ENCODE data around the gene NKAIN2.
"Not testable (repeated sequence)": the region's sequence is repeated elsewhere in the genome, so short reads cannot be mapped to it uniquely, and the experiment has no call there.

Gene NKAIN2

DNA sequence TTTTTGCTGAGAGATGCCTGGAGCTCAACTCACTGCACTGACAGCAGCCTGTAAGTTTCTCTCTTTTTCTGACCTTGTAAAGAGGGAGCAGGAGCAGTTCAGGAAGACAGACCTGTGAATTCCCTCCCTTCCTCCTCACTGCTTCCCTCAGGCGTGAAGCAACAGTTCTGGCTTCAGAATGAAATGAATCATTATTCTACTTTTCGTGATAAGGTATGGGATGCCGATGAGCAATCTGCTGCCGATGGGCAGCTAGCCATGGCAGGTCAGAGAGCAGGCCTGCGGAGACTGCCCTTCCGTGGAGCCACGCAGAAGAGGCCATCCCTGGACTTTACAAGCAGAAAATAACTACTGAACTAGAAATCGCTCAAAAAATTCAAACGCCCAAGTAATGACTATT lies 732.1 kb downstream of the NKAIN2 start:
- no peak for DNase-seq

DNA sequence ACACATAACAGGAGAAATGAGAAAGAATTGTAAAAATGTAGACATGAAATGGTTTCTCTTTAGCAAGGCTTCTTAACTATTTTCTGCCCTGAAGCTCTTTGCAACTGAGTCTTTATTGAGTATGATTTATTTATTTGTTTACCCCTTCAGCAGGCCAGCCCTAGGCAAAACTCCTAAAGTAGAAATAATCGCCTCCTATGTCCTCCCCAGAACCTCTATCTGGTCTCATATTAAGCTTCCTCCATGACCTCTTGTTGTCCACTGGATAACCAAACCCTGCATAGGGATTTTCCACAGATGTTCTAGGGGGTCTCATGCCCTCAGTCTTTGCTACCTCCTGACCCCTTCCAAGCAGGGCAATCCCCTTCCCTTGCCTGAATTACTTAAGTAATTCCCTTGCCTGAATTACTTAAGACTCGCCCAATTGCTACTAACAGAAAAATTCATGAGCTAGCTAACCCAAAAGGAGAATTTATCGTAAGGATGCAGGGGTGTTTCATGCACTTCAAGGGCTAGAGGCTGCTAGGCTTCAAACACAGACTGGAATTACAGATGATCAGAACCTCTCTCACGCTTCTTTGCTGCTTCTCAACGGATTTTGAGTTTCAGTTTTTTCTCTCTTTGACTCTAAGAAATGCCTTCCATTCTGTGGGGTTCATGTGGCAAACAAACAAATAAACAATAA lies 732.6 kb downstream of the NKAIN2 start:
- no peak for DNase-seq

GRCh38 chr6:124536842-124537191 lies 733.2 kb downstream of the NKAIN2 start:
- no peak for DNase-seq

DNA sequence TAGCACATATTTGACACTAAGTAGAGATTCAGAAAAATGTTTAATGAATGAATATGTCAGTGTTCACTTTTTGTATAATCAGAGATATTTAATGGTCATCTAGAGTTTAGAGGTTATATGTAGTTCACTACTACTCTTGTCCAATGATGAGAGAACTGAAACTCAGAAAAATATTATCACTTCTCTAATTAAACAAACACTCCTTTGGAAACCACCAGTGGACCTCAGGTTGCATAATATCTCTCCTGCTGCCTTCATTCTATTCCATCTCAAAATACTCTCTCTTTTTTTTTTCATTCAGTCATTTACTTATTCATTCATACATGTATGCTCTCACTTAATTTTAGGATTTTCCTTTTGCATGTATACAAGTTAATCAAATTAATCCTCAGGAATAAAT lies 735.4 kb downstream of the NKAIN2 start:
- DNase-seq = no peak

DNA sequence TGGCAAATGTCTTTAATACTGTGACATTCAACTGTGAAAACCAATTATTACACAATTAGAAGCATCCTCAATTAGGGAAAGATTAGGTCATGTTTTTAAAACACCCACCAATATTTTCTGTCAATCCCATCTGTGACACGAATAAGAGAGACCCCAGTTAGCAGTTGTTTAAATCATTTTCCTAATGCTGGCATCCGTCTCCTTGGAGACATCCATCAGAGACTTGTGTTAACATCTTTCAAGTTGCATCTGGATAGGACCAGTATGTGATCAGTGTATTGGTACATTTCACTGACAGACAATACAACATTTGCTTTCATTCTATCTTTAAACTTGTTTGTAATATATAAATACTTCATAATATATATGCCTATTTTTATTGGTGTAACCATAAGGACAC lies 737.9 kb downstream of the NKAIN2 start:
- DNase-seq = no peak

DNA sequence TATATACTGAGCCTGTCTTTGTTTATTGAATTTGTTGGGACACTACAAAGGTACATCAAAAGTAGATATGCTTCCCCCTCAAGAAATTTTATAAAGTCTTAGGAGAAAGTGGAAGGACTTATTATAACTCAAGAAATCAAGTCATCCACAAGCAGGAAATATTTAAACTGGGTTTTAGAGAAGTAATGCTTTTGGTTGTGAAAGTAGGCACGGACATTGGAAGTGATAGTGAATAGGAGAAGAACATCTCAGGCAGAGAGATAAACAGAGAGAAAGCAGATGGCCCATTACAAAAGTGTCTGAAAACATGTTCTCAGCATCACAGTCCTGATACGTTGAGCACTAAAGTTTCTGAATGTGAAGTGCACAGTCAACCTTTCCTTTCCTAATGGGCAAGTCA lies 742.9 kb downstream of the NKAIN2 start:
- DNase-seq = no peak

- DNase-seq = no peak
Measured at GRCh38 chr6:124551711-124552233, 748.1 kb downstream of the NKAIN2 start.

- no peak for DNase-seq
Measured at GRCh38 chr6:124557873-124558272, 754.2 kb downstream of the NKAIN2 start.

- DNase-seq = not testable (repeated sequence)
Measured at GRCh38 chr6:124560078-124560477, 756.4 kb downstream of the NKAIN2 start.

DNA sequence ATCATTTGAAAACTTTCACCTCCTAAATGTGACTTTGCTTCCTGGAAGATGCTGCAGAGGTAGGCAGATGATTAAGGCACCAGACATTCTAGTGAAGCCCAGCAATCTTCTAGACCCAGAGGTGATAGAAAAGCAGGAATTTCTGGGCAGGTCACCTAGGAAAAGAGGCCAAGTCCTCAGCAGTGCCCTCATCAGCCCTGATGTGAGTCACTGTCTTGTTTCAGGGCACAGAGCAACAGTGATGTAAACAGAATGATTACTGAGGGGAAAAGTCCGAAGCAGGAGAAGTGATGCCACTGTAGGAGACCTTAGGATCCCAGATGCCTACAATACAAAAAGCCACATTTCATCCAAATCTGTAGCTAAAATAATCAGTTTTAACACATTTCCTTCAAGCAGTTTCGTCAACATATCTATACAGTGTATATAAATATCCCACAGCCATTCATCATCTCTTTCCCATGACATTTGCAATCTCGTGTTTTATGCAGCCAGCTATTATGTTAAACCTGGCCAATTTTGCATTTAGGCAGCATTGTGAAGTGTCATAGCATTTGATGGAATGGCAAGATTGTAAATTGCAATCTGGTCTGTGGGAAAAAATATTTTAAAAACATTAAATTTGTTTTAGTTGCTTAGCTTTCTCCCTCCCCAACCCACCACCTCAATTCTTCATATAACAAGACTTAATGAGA lies 757.4 kb downstream of the NKAIN2 start:
- no peak for DNase-seq

DNA sequence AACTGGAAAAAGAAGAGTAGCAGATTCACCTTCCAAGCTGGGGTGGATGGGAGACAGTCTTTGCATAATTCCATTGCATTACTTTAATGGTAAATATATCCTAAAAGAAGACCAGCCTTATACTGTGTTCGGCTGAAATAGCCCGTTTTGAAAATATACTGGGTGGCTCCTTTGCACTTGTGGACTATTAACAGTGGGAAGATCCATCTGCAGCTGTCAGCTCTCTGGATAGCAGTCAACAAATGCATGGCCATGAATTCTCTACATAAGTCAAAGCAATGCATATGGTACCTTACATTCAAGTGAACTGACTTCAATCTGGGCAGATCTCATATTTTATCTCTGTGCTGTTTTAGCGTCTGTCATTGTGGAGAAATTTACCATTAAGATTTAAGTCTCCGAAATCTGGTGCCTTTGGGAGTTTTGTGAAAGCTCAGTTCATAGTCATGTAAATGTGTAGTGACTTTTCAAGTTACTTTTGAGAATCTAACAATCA lies 758.0 kb downstream of the NKAIN2 start:
- DNase-seq = no peak

DNA sequence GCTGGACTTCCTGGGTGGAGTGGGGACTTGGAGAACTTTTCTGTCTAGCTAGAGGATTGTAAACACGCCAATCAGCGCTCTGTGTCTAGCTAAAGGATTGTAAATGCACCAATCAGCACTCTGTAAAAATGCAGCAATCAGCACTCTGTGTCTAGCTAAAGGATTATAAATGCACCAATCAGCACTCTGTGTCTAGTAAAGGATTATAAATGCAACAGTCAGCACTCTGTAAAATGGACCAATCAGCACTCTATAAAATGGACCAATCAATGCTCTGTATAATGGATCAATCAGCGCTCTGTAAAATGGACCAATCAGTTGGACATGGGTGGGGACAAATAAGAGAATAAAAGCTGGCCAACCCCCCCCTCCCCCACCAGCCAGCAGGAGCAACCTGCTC lies 760.5 kb downstream of the NKAIN2 start:
- not testable (repeated sequence) for DNase-seq

DNA sequence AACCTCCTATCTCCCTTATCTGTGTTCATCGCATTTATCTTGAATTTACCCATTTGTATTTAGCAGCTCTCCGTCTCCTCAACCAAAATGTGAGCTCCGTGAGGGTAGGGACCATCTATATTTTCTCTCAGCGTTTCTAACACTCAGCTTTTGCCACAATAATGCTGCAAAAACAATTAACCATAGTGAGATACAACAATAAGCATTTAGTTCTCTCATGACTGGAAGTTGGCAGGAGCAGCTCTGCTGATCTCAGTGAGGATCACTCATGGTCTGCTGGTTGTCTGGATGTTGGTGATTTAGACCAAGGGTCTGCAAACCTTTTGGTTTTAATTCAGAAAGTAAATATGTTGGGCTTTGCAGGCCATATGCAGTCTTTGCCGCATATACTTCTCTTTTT lies 763.7 kb downstream of the NKAIN2 start:
- no peak for DNase-seq

GRCh38 chr6:124573953-124574352 lies 770.3 kb downstream of the NKAIN2 start:
- DNase-seq = no peak

DNA sequence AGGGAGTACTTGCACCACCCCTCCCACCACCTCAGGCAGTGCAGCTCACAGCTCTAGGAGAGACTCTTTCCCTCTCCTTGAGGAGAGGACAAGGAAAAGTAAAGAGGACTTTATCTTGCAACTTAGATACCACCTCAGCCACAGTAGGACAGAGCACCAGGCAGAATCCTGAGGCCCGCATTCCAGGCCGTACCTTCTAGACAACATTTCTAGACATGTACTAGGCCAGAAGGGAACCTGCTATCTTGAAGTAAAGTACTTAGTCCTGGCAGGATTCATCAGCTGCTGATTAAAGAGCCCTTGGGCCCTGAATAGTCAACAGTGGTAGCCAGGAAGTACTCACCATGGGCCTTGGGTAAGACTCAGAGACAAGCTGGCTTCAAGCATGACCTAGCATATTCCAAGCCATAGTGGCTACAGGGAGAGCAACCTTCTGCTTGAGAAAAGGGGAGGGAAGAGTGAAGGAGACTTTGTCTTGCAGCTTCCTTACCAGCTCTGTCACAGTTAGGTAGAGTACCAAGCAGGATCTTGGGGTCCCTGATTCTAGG lies 774.1 kb downstream of the NKAIN2 start:
- no peak for DNase-seq

DNA sequence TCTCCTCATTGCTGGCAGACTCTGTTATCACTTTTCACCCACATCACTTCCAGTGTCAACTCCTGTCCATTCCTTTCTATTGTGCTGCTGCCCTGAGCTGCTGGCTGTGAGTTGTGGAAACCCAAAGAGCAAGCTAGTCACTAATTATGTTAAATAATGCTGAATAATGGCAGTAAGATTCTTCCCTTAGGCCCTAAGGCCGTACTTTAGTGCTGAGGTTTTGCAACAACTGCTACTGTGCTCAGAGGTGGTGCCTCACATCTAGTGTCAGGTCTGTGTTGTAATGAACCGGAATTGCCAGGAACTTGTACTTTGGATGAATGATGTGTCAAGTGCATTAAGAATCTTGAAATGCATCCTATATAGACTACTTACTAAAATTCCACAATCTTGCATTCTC lies 786.3 kb downstream of the NKAIN2 start:
- no peak for DNase-seq

DNA sequence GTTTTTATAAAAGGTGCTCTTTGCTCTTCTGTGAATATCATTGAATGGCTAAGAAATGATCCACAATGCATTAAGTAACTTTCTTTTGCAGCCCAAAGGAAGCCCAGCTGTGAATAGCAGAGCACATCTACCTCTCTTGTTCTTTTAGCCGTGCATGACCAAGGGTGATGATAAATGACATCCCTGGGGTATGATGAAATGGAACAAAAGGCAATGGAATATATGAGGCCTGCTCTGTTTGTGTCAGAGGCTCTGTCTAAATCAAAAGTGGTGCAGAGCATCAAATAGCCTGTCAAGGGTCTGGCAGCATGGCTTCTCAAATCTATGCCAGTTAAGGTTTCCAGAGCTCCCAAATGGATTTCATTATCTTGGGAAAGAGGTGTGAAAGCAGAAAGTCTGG lies 796.0 kb downstream of the NKAIN2 start:
- no peak for DNase-seq

GRCh38 chr6:124604719-124605118 lies 801.1 kb downstream of the NKAIN2 start:
- DNase-seq = no peak

- DNase-seq = no peak
Measured at GRCh38 chr6:124607119-124607627, 803.5 kb downstream of the NKAIN2 start.

DNA sequence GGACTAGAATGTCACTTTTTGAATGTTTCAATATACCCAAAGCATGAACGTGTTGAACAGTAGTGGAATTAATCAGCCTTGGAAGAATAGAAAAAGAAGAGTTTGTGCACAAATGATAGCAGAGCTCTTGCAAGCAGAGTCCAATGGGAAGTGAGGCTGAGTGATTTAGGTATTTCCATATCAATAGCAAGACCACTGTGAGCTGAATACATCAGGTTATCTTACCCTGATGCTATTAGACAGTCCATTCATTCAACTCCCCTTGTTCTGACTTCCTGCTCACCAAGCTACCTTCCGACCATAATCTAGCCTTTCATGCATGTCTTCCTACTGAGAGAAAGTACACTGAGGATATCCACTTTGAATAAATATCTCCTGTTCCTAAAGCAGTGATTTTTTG lies 809.4 kb downstream of the NKAIN2 start:
- no peak for DNase-seq

GRCh38 chr6:124622351-124622750 lies 818.7 kb downstream of the NKAIN2 start:
- DNase-seq = no peak

DNA sequence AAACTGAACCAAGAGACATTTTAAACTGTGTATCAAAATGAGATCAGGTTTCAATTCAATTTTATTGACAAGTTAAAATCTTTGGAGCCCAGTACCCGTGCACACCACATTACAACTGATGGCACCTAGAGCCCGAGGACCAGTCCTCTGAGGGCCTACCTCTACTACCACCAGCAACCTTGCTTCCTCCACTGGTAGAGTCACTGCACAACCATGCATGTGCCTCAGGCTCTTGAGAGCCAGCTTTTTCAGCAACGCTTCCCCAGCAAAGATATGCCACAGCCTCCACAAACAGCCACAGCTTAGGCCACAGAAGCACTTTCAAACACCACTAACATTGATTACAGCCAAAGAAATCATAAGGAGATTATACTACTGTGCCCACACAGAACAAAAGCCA lies 830.0 kb downstream of the NKAIN2 start:
- no peak for DNase-seq

- no peak for DNase-seq
Measured at GRCh38 chr6:124640432-124640831, 836.8 kb downstream of the NKAIN2 start.

GRCh38 chr6:124655866-124656265 lies 852.2 kb downstream of the NKAIN2 start:
- no peak for DNase-seq

Measured in NCI-H1436 (cell line).